ENCODE data around the gene POR. TPM values are rescaled to one million over a fixed set of nuclear protein-coding genes. Genes with fewer than 3 reads are reported as not detected.
"Not testable (repeated sequence)": the region's sequence is repeated elsewhere in the genome, so short reads cannot be mapped to it uniquely, and the experiment has no call there.

The POR gene
- polyA plus RNA-seq, 3 donors = 71.6 to 74.1 (median 72.9) TPM

- DNase-seq = no peak
Measured at GRCh38 chr7:76016191-76016947, 101.4 kb downstream of the POR start.

GRCh38 chr7:76018520-76018919 lies 103.6 kb downstream of the POR start:
- DNase-seq = not testable (repeated sequence)

GRCh38 chr7:76020031-76020714 lies 105.2 kb downstream of the POR start:
- DNase-seq = peak; percentile 52

- no peak for DNase-seq
Measured at GRCh38 chr7:76022026-76022780, 107.2 kb downstream of the POR start.

- no peak for DNase-seq
Measured at GRCh38 chr7:76023002-76023401, 108.0 kb downstream of the POR start.

GRCh38 chr7:76029682-76030081 lies 114.7 kb downstream of the POR start:
- DNase-seq = not testable (repeated sequence)

- DNase-seq = no peak
Measured at GRCh38 chr7:76031964-76032363, 117.0 kb downstream of the POR start.

Other genes with a start within 250 kb of the POR start
- gene HIP1, start 176.2 kb upstream of the POR start, polyA plus RNA-seq (ENCODE audit: insufficient read length in 3 of 3) = 10 to 100 TPM; 30.2 to 35.6 (median 33.1) TPM
- gene CCL26, start 142.9 kb upstream of the POR start, polyA plus RNA-seq (ENCODE audit: insufficient read length in 3 of 3) = not detected
- gene CCL24, start 101.3 kb upstream of the POR start, polyA plus RNA-seq (ENCODE audit: insufficient read length in 3 of 3) = under 1 TPM in 1 of 3 donors, not detected in 2; 0.93 TPM
- 10 to 100 TPM; 63.3 to 92.7 (median 68.4) TPM for gene RHBDD2, start 36.1 kb upstream of the POR start, polyA plus RNA-seq (ENCODE audit: insufficient read length in 3 of 3)
- gene TMEM120A, start 79.4 kb downstream of the POR start, polyA plus RNA-seq (ENCODE audit: insufficient read length in 3 of 3) = 10 to 100 TPM; 57.9 to 66.5 (median 60.8) TPM
- gene STYXL1, start 132.8 kb downstream of the POR start, polyA plus RNA-seq (ENCODE audit: insufficient read length in 3 of 3) = 10 to 100 TPM; 40.4 to 62.2 (median 46.1) TPM
- 100 to 1,000 TPM; 218 to 255 (median 222) TPM for gene MDH2, start 133.0 kb downstream of the POR start, polyA plus RNA-seq (ENCODE audit: insufficient read length in 3 of 3)

Measured in renal pelvis (tissue), 4 donors.